NCI-H1417 (cell line): ENCODE measurements around the gene VSIG10.
"Not testable (repeated sequence)": the region's sequence is repeated elsewhere in the genome, so short reads cannot be mapped to it uniquely, and the experiment has no call there.

ENCODE experiments used
- DNase-seq, 3 experiments: peaks; one replicate each; lab custom pipeline; 2025; lab: John Stamatoyannopoulos, UW

The VSIG10 gene

GRCh38 chr12:118103601-118104382, at the start of gene VSIG10:
TSS of gene VSIG10 (minus strand) at chr12:118104011. CDS start at chr12:118103671, 340 bp downstream.
- DNase-seq: peak; percentile 66 to 87 (median 87)

- no peak for DNase-seq
Observed at GRCh38 chr12:118151755-118152154, 47.9 kb upstream of the VSIG10 start.

- no peak for DNase-seq
Observed at GRCh38 chr12:118150625-118151024, 46.8 kb upstream of the VSIG10 start.

- DNase-seq: no peak
Observed at GRCh38 chr12:118148287-118148686, 44.5 kb upstream of the VSIG10 start.

- DNase-seq: no peak
Observed at GRCh38 chr12:118145798-118146156, 42.0 kb upstream of the VSIG10 start.

GRCh38 chr12:118145113-118145797, 41.4 kb upstream of the VSIG10 start:
- DNase-seq: peak in 1 of 3 experiments; percentile 16

- no peak for DNase-seq
Observed at GRCh38 chr12:118144499-118144898, 40.7 kb upstream of the VSIG10 start.

GRCh38 chr12:118140825-118141224, 37.0 kb upstream of the VSIG10 start:
- no peak for DNase-seq

GRCh38 chr12:118137148-118137678, 33.4 kb upstream of the VSIG10 start:
- DNase-seq: peak in 1 of 3 experiments; percentile 39

- DNase-seq: peak in 2 of 3 experiments; percentile 67 to 79
Observed at GRCh38 chr12:118136559-118137003, 32.8 kb upstream of the VSIG10 start.

- DNase-seq: peak; percentile 94 to 96 (median 96)
Observed at GRCh38 chr12:118135788-118136558, 32.2 kb upstream of the VSIG10 start, which contains the start of gene PEBP1. TSS of gene PEBP1 (plus strand) at chr12:118136124. CDS start at chr12:118136210, 86 bp downstream.

GRCh38 chr12:118129436-118129835, 25.6 kb upstream of the VSIG10 start:
- not testable (repeated sequence) for DNase-seq

GRCh38 chr12:118127867-118128266, 24.1 kb upstream of the VSIG10 start:
- no peak for DNase-seq

GRCh38 chr12:118126119-118126757, 22.4 kb upstream of the VSIG10 start:
- no peak for DNase-seq

GRCh38 chr12:118125743-118126118, 21.9 kb upstream of the VSIG10 start:
- DNase-seq: no peak

GRCh38 chr12:118124333-118124874, 20.6 kb upstream of the VSIG10 start:
- DNase-seq: no peak

GRCh38 chr12:118122264-118122663, 18.5 kb upstream of the VSIG10 start:
- no peak for DNase-seq

GRCh38 chr12:118120579-118121363, 17.0 kb upstream of the VSIG10 start:
- DNase-seq: peak; percentile 58 to 78 (median 77)

- no peak for DNase-seq
Observed at GRCh38 chr12:118119449-118119879, 15.7 kb upstream of the VSIG10 start.

- DNase-seq: no peak
Observed at GRCh38 chr12:118109088-118109487, 5.3 kb upstream of the VSIG10 start.
